GM21786 (cell line): ENCODE measurements around the gene KCNF1.

Source experiments
- ATAC-seq: cut with Tn5 transposase; IDR thresholded peaks from one replicate; pipeline ENCODE4 v1.9.1; 2021; ENCODE audit not compliant: unreplicated experiment

Gene KCNF1

DNA sequence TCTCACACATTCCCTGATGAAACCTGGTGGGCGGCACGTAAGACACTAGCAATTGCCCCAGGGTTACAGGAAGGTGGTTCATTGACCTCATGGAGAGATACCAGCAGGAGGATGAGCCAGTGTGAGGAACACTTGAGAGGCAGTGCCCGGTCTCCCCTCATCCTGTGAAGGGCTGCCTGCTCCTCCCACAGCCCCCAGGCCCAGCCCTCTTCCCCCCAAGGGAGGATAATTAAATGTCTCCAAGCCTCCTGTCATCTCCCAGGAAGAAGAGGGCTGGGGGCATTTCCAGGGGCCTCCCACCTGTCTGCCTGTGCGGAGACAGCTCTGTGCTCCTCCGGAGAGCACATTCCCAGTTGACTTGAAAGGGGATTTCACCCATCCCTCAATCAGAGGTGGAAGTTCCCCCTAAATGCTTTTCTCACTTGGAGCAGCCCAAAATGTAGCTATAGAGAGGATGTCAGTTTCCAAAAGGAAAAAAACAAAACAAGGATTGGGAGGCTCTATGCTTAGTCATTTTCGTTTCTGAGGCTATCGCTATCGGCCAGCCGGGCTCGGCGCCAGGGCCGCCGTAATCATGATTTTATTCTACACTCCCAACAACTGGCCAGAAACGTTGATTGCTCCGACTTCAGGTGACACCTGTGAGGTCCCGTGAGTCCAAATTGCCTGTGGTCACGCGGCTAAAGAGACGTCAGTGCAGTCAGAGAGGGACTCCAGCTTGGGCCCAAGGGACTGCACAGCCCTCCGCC is 7.1 kb downstream of the KCNF1 start:
- no peak for ATAC-seq

DNA sequence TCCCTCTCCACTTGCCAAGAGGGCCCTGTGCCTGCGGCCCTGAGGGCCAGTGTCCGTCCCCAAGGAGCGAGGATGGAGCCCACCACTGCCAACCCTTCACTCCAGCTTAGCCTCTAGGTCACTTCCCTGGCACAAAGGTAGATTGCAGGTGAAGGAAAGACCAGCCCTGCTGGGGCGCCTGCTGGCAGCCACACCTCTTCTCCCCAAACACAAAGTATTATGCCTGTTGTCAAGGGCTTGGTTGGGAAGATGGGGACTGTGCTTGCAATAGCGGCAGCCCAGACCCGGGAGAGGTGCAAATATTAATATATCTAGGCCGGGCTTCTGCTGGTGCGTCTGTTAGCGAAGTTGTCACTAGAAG is 7.7 kb downstream of the KCNF1 start:
- no peak for ATAC-seq

DNA sequence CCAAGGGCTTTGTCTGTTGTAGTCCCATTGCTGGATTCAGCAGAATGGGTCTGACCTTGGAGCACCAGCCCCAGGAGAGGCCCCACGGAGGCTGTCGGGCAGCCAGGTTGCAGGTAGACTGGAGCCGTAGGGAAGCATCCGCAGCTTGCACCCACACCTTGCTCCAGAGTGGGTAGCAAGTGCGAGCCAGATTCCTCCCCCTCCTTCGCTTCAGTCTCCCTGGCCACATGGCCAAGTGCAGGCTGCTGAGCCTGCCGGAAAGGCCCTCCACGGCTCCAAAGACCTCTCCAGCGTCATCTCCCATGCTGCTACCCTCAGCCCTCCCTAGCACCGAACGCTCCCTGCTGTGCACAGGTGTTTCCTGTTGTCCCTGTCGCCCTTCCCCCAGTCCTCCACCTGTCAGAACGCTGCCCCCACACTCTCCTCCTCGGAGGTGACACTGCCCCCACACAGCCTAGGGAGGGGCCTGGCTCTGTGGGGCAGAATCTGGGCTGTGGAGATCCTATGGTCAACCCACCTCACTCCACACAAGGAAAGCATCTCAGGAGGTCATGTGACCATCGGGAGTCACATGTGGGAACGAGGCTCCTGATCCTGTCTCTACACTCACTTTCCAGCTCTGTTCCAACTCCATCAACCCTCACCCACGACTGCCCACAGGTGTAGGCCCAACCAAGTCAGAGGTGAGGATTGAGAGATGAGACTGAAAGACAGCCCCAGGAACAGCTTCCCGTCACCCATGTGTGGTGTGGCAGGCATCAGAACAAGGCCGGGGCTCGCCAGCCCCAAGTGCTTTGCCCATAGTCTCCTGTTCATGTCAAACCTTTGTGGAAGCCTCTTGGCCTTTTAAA is 8.3 kb downstream of the KCNF1 start:
- no peak for ATAC-seq

DNA sequence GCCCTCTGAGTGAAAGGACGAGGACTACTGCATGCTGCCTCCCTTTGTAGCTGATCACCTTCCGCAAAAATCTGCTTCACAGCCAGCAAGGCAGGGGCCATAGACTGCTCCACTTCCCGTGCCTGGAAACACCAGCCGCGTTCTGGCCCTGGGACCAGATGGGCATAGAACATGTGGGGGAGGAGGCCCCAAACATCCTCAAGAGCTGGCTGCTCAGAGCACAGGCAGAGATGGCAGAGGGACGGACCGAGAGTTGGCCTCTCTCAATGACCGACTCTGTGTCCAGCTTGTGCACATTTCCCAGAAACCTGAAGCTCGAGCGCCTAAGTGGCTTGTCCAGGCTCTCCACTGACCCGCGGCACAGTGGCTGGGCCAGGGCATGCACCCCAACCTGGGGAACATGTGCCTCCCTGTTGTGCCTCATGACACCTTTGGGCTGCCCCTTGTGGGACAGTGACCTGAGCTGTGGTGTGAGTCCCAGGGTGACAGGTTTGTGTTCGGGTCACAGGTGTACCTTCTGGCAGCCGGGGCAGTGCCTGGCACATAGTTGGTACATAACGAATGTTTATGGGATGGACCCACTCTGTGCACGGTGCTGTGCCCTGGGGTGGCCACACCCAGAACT is 9.1 kb downstream of the KCNF1 start:
- ATAC-seq, result no peak

DNA sequence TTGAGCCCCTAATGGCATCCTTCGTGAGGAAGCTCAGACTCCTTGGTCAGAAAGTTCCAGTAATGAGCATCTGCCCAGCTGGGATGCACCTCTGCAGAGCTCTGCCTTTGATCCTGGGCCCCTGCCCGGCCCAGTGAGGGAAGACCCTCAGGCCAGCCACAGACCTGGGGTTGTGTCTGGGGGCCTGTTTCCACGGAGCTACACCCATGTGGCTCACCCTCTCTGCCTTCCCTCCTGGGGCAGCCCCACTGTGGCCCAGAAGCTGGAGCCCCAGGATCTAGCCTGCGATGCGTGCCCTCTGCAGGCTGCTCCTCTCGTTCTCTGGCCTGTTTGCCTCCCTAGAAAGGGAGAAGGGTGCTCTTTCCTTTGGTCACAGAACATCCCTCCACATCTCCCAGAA is 9.8 kb downstream of the KCNF1 start:
- ATAC-seq, result no peak

DNA sequence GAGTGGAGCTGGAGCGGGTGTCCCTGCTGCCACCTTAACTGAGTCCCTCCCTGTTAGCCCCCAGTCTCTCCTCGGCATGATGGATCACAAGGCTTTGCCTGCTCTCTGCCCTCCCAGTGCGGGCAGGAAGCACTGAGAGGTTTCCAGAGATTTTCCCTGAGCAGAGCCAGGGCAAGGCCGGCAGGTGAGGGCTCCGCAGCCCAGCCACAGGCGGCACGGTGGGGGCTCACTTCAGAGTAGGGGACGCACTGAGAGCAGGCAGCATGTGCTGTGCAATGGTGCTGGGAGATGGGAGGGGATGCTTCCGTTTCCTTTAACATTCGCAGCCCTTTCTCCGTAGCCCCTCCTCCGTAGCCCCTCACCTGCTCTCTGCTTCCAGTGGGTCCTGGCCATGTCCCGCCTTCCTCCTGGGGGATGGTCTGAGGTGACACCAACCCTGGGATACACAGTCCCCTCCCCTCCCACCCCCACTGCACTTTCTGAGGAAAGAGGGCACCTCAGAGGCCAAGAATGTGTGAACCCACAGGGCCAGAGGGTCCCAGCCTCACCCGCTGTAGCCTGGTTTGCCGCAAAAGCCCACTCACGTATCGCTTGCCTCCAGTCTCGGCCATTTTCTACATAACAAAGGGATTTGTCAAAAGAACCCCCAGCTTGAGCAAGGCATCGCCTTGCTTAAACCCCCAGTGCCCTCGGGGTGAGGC is 10.7 kb downstream of the KCNF1 start:
- no peak for ATAC-seq

DNA sequence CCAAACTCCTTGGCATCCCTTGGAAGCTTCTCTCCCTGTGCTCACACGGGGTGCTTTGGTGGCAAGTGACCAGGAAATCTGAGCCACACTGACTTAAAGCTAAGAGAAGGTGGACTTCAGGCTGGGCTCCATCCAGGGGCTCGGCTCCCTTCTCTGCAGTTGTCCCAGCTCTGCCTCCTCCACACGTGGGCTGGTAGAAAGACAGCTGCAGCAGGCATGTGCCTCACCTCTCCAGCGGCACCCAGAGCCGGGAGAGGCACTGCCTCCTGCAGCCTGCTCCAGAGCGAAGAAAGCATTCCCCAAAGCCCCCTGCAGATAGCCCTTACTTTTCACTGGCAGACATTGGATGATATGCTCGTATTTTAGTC is 11.3 kb downstream of the KCNF1 start:
- no peak for ATAC-seq

DNA sequence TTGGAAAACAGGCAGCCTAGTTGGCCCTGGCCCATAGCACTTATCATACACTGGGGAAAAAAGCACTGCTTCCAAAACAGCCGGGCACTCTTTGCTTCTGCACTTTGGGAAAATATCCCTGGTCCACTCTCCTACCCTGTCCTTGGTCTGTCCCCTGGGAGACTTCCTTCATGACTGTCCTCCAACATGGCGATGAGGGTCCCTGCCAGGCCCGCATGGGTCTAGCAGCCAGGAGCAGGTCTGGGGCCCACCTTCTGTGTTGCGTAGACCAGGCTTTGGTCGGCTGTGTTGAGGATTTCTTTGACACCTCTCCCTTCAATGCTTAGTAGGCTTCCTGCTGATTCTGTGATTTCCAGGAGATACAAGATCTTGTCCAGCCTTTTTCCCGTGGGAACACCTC is 12.2 kb downstream of the KCNF1 start:
- no peak for ATAC-seq

DNA sequence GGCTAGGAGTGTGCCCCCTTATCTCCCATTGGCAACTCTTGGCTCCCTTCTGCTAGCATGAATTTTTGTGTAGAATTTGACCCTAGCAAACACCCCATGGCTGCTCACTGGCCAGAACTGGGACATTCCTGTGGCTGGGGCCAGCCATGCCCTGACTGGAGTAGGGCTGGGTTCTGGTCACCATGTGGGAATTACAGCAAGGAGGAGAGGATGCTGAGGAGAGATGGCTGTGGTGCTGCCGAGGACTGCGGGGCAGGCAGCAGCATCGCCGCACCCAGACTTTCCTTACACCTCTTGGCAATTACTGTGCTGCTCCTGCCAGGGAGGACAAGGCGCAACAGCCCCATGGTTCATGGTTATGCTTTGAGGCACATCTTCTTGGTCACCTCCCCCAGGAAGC is 12.7 kb downstream of the KCNF1 start:
- no peak for ATAC-seq

DNA sequence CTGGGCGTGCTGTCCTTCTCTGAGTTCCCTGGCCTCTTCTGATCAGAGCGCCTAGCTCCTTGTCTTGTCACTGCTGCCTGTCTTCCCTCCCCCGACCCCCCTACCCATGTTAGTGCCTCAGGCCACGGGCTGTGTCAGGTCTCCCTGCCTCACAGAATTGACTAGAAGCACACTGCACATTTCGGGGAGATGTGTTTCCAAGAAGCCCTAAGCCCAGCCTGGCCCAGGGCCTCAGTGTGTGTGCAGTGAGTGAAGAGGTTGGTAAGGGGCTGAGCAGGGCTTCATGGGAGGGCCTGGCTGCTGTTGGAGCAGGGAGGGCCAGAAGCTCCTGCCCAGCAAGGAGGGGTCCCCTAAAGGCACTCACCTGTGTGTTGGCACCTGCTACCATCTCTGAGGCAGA is 13.1 kb downstream of the KCNF1 start:
- ATAC-seq, result no peak

DNA sequence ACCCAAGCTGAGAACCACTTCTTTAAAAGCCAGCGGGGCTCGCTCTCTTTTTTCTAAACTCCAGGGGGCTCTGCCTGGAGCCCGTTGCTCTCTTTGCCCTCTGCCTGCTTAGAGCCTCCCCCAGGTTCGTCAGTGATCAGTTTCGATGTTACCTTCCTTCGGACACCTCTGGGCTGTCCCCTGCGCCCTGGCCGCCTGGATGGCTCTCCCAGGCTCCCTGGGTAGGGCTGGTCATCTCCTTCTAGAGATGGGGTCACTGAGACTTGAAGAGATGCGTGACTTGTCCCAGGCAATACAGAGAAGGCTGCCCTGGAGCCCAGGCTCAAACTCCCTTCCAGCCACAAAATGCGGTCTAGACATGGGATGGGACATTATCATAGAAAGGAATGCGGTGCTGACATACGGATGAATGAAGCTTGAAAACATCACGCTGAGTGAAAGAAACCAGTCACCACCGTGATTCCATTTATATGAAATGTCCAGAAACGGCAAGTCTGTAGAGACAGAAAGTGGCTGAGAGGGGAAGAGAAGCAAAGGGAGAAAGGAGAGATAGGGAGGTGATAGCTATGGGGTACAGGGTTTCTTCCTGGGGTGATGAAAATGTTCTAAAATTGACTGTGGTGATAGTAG is 14.6 kb downstream of the KCNF1 start:
- ATAC-seq, result no peak

DNA sequence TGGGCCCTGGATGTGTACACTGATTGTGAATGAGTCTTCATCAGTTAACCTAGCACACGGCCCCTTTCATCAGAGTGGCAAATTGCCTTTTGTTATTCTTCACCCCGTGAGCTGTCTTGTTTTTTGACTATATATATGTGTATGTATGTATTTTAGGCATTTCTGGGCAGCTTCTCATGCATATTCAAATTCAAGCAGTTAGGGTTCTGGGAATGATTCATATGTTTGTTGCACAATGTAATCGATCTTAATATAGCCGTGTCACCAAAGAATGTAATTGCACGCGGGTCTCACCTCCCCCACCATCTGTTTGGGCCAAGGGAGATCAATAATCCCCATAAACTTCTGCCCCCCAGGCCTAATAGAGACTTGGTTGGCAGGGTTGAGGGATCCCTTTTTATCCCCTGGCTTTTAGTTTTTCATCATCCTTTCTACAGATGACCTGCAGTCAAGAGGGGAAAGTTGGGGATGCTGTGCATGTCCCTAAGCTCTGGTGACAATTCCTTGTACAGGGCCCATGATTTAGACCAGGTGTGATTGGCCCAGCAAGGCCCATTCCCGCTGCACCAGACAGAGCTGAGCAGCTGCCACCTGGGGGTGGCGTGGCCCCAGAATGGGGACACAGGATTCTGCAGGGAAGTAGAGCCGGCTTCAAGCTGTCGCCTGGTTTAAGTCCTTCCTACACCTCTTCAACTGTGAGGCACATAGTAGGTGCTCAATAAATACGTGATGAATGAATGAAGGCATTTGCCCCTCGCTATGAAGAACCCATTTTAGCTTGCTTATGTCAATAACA is 19.2 kb downstream of the KCNF1 start:
- no peak for ATAC-seq

DNA sequence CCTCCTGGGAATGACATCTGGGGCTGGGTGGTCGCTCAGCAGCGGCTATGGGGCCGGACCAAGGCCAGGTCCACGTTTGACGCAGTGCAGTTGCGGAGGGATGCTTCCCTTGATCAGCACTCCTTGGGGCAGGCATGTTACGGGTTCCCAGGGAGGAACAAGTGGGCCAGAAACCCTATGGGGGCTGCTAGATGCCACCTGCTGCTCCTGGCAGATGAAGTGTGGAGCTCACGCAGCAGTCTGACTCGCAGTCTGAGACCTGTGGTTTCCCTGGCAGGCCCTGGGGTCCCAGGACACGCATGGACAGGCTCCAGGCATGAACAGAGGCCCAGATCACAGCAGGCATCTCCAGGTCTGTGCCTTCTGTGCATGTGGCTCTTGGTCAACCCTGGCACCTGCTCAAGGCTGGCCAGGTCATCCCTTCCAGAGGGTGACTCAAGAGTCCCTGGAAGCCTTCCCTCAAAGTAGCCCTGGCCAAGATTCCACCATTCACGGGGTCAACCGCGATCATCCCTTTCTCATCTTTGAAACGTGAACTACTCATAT is 20.0 kb downstream of the KCNF1 start:
- no peak for ATAC-seq

DNA sequence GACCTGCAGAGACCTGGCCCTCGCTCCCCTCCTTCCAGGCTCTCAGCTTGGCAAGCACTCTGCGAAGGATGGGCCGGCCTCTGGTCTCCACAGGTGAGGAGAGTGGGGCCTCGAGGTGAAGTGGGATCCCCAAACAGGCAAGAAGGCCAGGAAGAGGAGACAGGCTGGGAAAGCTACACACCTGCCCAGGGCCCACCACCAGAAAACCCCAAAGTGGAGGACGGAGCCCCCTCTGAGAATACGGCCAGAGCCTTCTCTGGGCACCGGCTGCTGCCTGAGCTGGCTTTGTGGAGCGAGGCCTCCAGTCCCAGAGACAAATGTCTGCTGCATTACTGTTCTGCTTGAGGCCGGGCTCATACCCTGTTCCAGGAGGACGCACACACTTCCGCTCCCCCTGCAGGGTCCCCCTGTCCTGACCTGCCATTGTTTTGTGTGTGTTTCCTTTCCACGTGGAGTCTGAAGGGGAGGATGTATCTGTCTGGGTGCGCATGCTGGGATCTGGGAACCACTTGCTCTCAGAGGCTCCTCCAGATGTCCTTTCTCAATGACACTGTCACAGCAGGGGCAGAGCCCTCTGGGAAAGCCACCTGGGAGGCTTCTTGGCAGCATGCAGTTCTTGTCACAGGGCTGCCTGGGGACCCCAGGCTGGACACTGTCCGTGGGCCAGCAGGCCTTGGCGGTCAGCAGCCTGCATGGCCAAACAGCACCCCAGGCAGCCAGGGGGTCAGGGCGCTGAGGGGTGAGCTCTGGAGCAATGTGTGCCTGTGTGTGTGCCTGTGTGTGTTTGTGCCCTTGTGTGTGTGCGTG is 20.8 kb downstream of the KCNF1 start:
- ATAC-seq, result no peak

DNA sequence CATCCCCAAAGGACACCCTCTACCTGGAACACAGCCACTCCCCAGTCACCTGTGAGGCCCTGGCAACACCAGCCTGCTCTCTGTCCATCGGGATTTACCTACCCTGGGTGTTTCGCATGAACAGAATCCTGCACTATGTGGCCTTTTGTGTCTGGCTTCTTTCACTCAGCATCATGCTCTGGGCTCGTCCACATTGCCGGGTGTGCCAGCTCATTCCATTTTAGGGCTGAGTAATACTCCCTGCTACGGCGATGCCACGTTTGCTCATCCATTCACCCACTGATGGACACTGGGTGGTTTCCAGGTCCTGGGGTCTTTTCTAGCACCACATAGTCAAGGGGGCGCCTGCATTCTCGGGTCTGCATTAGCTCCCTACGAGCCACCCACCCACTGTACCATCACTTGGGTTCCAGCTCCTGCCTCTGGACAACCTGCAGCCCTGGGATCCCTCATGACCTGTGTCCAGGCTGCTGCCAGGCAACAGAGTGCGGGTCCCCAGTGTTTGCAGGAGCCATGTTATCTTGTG is 22.0 kb downstream of the KCNF1 start:
- no peak for ATAC-seq

DNA sequence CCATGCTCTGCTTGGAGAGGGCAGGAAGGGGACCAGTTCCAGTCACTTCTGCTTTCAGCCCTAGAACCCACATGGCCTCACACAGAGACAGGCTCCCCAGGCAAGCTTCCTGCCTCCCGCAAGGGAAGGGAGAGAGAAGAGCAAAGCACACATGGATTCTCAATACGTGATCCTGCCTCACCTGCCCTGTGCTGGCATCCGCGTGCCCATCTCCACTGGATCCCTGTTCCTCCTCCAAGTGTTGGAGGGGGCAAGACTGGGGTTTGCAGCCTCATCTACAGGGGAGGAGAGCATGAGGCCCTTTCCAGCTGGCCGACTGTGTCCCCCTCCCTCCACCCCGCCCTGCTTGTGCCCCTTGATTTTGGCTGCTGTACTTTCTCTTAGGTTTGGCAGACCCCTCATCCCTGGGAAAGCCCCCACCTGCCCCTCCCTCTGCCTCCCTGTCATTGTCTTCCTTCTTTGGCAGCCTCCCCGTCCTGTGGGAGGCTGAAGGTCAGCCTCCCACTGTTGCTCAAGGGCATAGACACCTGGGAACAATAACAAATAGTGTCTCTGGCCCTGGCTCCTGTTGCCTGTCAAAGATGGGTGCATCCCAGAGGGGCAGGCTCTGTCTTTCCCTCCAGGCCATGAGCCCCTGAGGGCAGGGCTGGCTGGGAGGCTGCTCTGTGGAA is 22.7 kb downstream of the KCNF1 start:
- ATAC-seq, result no peak

DNA sequence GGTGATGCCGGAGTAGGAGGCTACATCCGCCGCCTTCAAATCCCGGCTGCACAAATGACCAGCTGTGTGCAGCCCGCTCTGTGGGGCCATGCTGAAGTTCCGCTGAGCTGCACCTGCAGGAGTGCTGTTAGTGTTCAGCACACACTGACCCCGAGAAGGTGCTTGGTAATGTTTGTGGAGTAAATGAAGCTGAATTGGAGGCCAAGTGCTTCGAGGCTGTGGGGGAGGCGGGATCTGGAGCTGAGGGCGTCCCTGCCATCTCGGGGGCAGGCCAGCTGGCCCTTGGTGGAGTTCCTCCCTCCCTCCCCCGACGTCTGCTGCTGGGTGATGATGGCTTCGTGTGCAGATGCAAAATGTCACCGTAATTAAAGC is 23.2 kb downstream of the KCNF1 start:
- ATAC-seq, result no peak

DNA sequence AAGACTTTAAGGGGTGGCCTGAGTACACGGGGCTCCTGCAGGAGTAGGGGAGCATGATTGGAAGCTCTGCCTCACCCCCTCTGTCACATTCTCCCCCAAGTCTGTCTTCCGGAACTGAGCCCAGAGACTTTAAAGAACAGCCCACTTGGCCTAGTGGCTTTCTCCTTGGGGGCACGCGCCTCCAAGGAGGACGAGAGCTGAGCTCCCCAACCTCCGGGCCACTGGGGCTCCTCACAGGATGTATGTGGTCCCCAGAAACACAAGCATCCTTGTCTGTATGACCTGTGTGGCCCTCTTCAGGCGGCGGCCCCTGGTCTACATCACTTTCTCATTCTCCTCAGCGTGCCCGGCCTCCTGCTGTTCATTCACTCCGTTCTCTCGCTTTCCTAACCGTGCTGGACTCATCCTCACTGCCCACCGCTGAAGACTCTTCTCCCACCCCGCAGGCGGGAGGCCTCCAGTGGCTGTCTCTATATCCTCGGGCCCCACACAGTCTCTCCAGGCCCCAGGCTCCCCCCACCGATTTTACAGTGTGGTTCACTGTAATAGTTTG is 23.7 kb downstream of the KCNF1 start:
- no peak for ATAC-seq
